ENCODE measurements around the gene OR5AU1. TPM values are rescaled to one million over a fixed set of nuclear protein-coding genes. Genes with fewer than 3 reads are reported as not detected.

The OR5AU1 gene
- polyA plus RNA-seq, 1 donor (not counting 4 experiments of a cell fraction or from before 2014, with no cell fraction given) = not detected

- H3K79me2 ChIP-seq (ENCODE audit: control insufficient read depth, insufficient read depth, low read length) = no peaks in the 10 kb centered on the region
- DNase-seq (ENCODE audit: low read depth, low spot score) = no peak
- H3K4me3 ChIP-seq (ENCODE audit: control insufficient read depth in 2 of 3, extremely low read depth in 1 of 3, insufficient read depth in 2 of 3, low read depth in 1 of 3, low read length in 3 of 3) = peak overlapping the region in 1 of 3 experiments; percentile 27
- no peaks in the 10 kb centered on the region for H3K9me3 ChIP-seq (ENCODE audit: control insufficient read depth, low read depth, low read length)
- no peak for TF ChIP-seq EZH2 (IDR thresholded peaks at IDR 0.05; ENCODE audit: low read length)
- TF ChIP-seq, protein P1, sequence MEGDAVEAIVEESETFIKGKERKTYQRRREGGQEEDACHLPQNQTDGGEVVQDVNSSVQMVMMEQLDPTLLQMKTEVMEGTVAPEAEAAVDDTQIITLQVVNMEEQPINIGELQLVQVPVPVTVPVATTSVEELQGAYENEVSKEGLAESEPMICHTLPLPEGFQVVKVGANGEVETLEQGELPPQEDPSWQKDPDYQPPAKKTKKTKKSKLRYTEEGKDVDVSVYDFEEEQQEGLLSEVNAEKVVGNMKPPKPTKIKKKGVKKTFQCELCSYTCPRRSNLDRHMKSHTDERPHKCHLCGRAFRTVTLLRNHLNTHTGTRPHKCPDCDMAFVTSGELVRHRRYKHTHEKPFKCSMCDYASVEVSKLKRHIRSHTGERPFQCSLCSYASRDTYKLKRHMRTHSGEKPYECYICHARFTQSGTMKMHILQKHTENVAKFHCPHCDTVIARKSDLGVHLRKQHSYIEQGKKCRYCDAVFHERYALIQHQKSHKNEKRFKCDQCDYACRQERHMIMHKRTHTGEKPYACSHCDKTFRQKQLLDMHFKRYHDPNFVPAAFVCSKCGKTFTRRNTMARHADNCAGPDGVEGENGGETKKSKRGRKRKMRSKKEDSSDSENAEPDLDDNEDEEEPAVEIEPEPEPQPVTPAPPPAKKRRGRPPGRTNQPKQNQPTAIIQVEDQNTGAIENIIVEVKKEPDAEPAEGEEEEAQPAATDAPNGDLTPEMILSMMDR (optimal IDR thresholded peaks at IDR 0.05 in 1 of 3, IDR thresholded peaks at IDR 0.05 in 1 of 3, conservative IDR thresholded peaks at IDR 0.05 in 1 of 3; ENCODE audit: extremely low read depth in 1 of 3, insufficient read depth in 2 of 3, low read length in 3 of 3) = no peak
- H3K4me2 ChIP-seq (ENCODE audit: control insufficient read depth, extremely low read depth, insufficient read depth, low read depth, low read length) = peak overlapping the region; percentile 70
- no peak overlapping the region for H3K9ac ChIP-seq (ENCODE audit: control insufficient read depth, extremely low read depth, insufficient read depth, low read length)
- H3K27ac ChIP-seq (ENCODE audit: control insufficient read depth, insufficient read depth, low read length) = no peak overlapping the region
- dilution Hi-C loops (cut with MboI; ENCODE audit: extremely low pct_ligation_motif_present, low sequenced_read_pairs) = no loop called here
- no peaks in the 10 kb centered on the region for H3K36me3 ChIP-seq (ENCODE audit: control insufficient read depth in 2 of 2, extremely low read depth in 1 of 2, insufficient read depth in 2 of 2, low read length in 2 of 2)
- no peak for FAIRE-seq
- no peaks in the 10 kb centered on the region for H3K4me1 ChIP-seq (ENCODE audit: control insufficient read depth, extremely low read depth, insufficient read depth, low read length)
- H4K20me1 ChIP-seq (ENCODE audit: control insufficient read depth, extremely low read depth, insufficient read depth, low read length) = no peaks in the 10 kb centered on the region
- peaks cover 10% of the 10 kb centered on the region for H3K27me3 ChIP-seq (ENCODE audit: control insufficient read depth, extremely low read depth, insufficient read depth, low read length)
- H2AFZ ChIP-seq (ENCODE audit: control insufficient read depth, low read length) = peak overlapping the region; percentile 83
- H3K9me1 ChIP-seq (ENCODE audit: control insufficient read depth, extremely low read depth, insufficient read depth, low read length) = no peaks in the 10 kb centered on the region
Measured at GRCh38 chr14:21191809-21192446, 36.1 kb upstream of the OR5AU1 start.

- no peak overlapping the region for H3K27ac ChIP-seq (ENCODE audit: control insufficient read depth, insufficient read depth, low read length)
- dilution Hi-C loops (cut with MboI; ENCODE audit: extremely low pct_ligation_motif_present, low sequenced_read_pairs) = no loop called here
- no peak overlapping the region for H3K4me3 ChIP-seq (ENCODE audit: control insufficient read depth in 2 of 3, extremely low read depth in 1 of 3, insufficient read depth in 2 of 3, low read depth in 1 of 3, low read length in 3 of 3)
- H3K36me3 ChIP-seq (ENCODE audit: control insufficient read depth in 2 of 2, extremely low read depth in 1 of 2, insufficient read depth in 2 of 2, low read length in 2 of 2) = no peaks in the 10 kb centered on the region
- no peaks in the 10 kb centered on the region for H3K4me1 ChIP-seq (ENCODE audit: control insufficient read depth, extremely low read depth, insufficient read depth, low read length)
- DNase-seq (ENCODE audit: low read depth, low spot score) (no peak), FAIRE-seq (no peak)
- no peak overlapping the region for H2AFZ ChIP-seq (ENCODE audit: control insufficient read depth, low read length)
- peaks cover 10% of the 10 kb centered on the region for H3K27me3 ChIP-seq (ENCODE audit: control insufficient read depth, extremely low read depth, insufficient read depth, low read length)
- no peak overlapping the region for H3K9ac ChIP-seq (ENCODE audit: control insufficient read depth, extremely low read depth, insufficient read depth, low read length)
- H3K4me2 ChIP-seq (ENCODE audit: control insufficient read depth, extremely low read depth, insufficient read depth, low read depth, low read length) = peak overlapping the region; percentile 70
- H3K9me3 ChIP-seq (ENCODE audit: control insufficient read depth, low read depth, low read length) = no peaks in the 10 kb centered on the region
- TF ChIP-seq, protein P1 (optimal IDR thresholded peaks at IDR 0.05 in 1 of 3, IDR thresholded peaks at IDR 0.05 in 1 of 3, conservative IDR thresholded peaks at IDR 0.05 in 1 of 3; ENCODE audit: extremely low read depth in 1 of 3, insufficient read depth in 2 of 3, low read length in 3 of 3) = no peak
- no peak for TF ChIP-seq EZH2 (IDR thresholded peaks at IDR 0.05; ENCODE audit: low read length)
- no peaks in the 10 kb centered on the region for H4K20me1 ChIP-seq (ENCODE audit: control insufficient read depth, extremely low read depth, insufficient read depth, low read length)
- H3K79me2 ChIP-seq (ENCODE audit: control insufficient read depth, insufficient read depth, low read length) = no peaks in the 10 kb centered on the region
- H3K9me1 ChIP-seq (ENCODE audit: control insufficient read depth, extremely low read depth, insufficient read depth, low read length) = no peaks in the 10 kb centered on the region
Measured at GRCh38 chr14:21191261-21191808, 35.5 kb upstream of the OR5AU1 start.

Data from keratinocyte (primary cell).